GM21619 (cell line): ENCODE data around the gene GPR37.

Experiments
- ATAC-seq: cut with Tn5 transposase; IDR thresholded peaks from one replicate; pipeline ENCODE4 v1.9.1; 2021; ENCODE audit not compliant: unreplicated experiment

Gene GPR37

GRCh38 chr7:124765401-124766352, at the start of gene GPR37:
Gene GPR37 (minus strand): TSS chr7:124765792. CDS start chr7:124764976, 816 bp downstream.
- peak; percentile 61 for ATAC-seq

- ATAC-seq: no peak
Observed at GRCh38 chr7:124813994-124814798, 48.6 kb upstream of the GPR37 start.

GRCh38 chr7:124812764-124813163, 47.2 kb upstream of the GPR37 start:
- ATAC-seq: no peak

- no peak for ATAC-seq
Observed at GRCh38 chr7:124811341-124811740, 45.7 kb upstream of the GPR37 start.

- no peak for ATAC-seq
Observed at GRCh38 chr7:124810605-124811004, 45.0 kb upstream of the GPR37 start.

GRCh38 chr7:124808206-124808605, 42.6 kb upstream of the GPR37 start:
- ATAC-seq: no peak

- ATAC-seq: no peak
Observed at GRCh38 chr7:124801330-124801895, 35.8 kb upstream of the GPR37 start.

GRCh38 chr7:124800386-124800785, 34.8 kb upstream of the GPR37 start:
- no peak for ATAC-seq

- no peak for ATAC-seq
Observed at GRCh38 chr7:124799448-124799847, 33.9 kb upstream of the GPR37 start.

- ATAC-seq: no peak
Observed at GRCh38 chr7:124796771-124797170, 31.2 kb upstream of the GPR37 start.

- ATAC-seq: no peak
Observed at GRCh38 chr7:124792696-124793095, 27.1 kb upstream of the GPR37 start.

GRCh38 chr7:124792002-124792401, 26.4 kb upstream of the GPR37 start:
- ATAC-seq: no peak

- no peak for ATAC-seq
Observed at GRCh38 chr7:124791426-124791825, 25.8 kb upstream of the GPR37 start.

GRCh38 chr7:124790645-124791044, 25.1 kb upstream of the GPR37 start:
- no peak for ATAC-seq

- ATAC-seq: no peak
Observed at GRCh38 chr7:124785994-124786393, 20.4 kb upstream of the GPR37 start.

GRCh38 chr7:124784879-124785818, 19.6 kb upstream of the GPR37 start:
- peak; percentile 86 for ATAC-seq

GRCh38 chr7:124783271-124783670, 17.7 kb upstream of the GPR37 start:
- no peak for ATAC-seq

- ATAC-seq: no peak
Observed at GRCh38 chr7:124781907-124782734, 16.5 kb upstream of the GPR37 start.

- ATAC-seq: no peak
Observed at GRCh38 chr7:124781418-124781817, 15.8 kb upstream of the GPR37 start.

GRCh38 chr7:124780608-124781007, 15.0 kb upstream of the GPR37 start:
- ATAC-seq: no peak
